ENCODE data around the gene EGR1.

Gene EGR1

DNA sequence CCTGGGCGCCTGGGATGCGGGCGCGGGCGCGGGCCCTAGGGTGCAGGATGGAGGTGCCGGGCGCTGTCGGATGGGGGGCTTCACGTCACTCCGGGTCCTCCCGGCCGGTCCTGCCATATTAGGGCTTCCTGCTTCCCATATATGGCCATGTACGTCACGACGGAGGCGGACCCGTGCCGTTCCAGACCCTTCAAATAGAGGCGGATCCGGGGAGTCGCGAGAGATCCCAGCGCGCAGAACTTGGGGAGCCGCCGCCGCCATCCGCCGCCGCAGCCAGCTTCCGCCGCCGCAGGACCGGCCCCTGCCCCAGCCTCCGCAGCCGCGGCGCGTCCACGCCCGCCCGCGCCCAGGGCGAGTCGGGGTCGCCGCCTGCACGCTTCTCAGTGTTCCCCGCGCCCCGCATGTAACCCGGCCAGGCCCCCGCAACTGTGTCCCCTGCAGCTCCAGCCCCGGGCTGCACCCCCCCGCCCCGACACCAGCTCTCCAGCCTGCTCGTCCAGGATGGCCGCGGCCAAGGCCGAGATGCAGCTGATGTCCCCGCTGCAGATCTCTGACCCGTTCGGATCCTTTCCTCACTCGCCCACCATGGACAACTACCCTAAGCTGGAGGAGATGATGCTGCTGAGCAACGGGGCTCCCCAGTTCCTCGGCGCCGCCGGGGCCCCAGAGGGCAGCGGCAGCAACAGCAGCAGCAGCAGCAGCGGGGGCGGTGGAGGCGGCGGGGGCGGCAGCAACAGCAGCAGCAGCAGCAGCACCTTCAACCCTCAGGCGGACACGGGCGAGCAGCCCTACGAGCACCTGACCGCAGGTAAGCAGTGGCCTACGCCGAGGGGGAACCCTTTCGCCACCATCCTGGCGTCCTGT lies at the start of gene EGR1:
EGR1 (plus strand) TSS at position 219 of the 864 bp plus-strand sequence; CDS start at position 502, 283 bp downstream.
- peak; percentile 96 for DNase-seq (ENCODE audit: low spot score)
- TF ChIP-seq, protein P1, sequence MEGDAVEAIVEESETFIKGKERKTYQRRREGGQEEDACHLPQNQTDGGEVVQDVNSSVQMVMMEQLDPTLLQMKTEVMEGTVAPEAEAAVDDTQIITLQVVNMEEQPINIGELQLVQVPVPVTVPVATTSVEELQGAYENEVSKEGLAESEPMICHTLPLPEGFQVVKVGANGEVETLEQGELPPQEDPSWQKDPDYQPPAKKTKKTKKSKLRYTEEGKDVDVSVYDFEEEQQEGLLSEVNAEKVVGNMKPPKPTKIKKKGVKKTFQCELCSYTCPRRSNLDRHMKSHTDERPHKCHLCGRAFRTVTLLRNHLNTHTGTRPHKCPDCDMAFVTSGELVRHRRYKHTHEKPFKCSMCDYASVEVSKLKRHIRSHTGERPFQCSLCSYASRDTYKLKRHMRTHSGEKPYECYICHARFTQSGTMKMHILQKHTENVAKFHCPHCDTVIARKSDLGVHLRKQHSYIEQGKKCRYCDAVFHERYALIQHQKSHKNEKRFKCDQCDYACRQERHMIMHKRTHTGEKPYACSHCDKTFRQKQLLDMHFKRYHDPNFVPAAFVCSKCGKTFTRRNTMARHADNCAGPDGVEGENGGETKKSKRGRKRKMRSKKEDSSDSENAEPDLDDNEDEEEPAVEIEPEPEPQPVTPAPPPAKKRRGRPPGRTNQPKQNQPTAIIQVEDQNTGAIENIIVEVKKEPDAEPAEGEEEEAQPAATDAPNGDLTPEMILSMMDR (IDR thresholded peaks at IDR 0.05; ENCODE audit: extremely low read depth, missing control alignments), result no peak

DNA sequence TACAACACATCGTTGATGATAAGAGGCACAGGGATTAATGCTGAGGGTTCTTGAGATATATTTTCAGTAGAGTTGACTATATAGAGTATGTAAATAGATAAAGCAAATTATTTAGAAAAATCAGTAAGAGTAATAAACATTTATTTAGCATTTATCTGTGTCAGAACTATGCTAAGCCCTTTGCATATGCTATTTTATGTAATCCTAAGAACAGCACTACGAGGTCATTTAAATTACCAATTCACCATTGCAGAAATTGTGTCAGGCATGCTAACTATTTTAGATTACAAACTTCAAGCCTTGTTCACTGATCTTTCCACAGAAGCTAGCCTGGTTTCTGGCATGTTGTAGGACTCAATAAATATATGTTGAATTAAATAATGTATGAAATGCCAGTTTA lies 46.8 kb upstream of the EGR1 start:
- no peak for DNase-seq (ENCODE audit: low spot score)
- TF ChIP-seq, protein P1 (IDR thresholded peaks at IDR 0.05; ENCODE audit: extremely low read depth, missing control alignments), result no peak

DNA sequence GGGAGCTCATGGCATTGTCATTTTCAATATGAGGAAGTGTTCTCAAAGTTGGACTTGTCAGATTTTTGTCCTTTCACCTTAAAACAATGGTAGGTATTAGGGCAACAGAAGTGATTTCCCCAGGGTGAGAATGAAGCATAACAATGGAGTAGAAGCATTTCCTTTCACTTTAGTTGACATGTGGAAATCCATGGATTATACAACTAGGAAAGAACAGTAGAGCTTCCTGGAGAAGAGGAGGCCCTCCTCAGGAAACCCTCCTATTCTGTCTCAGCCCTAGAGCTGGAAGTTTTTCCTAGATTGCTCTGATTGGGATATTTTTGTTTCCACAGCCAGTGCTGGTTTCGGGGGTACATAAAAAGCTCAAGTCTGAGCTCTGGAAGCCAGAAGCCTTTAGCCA lies 40.2 kb upstream of the EGR1 start:
- no peak for DNase-seq (ENCODE audit: low spot score)
- TF ChIP-seq, protein P1 (IDR thresholded peaks at IDR 0.05; ENCODE audit: extremely low read depth, missing control alignments), result no peak

DNA sequence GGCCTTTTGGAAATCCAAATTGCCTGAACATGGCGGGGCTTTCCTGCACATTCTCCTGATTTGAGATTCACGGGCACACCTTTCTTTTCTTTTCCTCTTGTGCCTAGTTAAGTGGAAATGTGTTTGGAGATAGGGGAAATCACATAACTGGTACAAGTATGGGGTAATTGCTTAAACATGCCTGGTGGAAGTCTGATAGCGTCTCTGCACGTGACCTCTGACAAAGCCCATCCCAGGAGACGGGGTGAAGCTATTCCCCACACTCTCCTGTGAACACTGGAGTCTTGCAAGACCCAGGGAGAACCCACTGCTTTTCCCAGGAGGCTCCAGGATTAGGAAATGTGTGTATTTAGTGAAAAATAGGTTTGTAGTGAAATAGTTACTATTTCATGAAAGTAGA lies 29.3 kb upstream of the EGR1 start:
- no peak for DNase-seq (ENCODE audit: low spot score)
- TF ChIP-seq, protein P1 (IDR thresholded peaks at IDR 0.05; ENCODE audit: extremely low read depth, missing control alignments), result no peak

DNA sequence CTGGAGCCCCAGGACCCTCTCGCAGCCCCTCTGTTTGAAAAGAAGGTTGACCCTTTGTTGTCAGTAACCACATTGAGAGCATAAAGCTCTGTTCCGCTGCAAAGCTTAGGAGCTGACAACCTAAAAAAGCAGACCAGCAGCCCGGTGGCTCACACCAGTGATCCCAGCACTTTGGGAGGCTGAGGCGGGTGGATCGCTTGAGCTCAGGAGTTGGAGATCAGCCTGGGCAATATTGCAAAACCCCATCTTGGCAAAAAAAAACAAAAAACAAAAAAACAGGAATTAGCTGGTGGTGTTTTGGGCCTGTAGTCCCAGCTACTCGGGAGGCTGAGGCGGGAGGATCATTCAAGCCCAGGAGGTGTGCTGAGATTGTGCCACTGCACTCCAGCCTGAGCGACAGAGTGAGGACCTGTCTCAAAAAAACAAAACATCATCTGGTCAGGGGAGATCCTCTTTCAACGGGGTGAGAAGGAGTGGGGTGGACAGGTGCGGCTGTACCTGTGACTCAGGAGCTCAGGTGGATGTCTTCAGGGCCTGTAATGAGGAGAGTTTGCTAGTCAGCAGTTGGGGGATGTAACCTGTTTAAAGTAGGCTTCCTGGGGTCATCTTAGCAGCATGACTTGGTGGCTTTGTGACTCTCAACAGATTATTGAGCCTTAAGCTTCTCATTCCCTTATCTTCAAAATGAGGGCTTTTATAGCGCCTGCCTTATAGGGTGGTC lies 27.1 kb upstream of the EGR1 start:
- TF ChIP-seq, protein P1 (IDR thresholded peaks at IDR 0.05; ENCODE audit: extremely low read depth, missing control alignments), result no peak
- DNase-seq (ENCODE audit: low spot score), result no peak

DNA sequence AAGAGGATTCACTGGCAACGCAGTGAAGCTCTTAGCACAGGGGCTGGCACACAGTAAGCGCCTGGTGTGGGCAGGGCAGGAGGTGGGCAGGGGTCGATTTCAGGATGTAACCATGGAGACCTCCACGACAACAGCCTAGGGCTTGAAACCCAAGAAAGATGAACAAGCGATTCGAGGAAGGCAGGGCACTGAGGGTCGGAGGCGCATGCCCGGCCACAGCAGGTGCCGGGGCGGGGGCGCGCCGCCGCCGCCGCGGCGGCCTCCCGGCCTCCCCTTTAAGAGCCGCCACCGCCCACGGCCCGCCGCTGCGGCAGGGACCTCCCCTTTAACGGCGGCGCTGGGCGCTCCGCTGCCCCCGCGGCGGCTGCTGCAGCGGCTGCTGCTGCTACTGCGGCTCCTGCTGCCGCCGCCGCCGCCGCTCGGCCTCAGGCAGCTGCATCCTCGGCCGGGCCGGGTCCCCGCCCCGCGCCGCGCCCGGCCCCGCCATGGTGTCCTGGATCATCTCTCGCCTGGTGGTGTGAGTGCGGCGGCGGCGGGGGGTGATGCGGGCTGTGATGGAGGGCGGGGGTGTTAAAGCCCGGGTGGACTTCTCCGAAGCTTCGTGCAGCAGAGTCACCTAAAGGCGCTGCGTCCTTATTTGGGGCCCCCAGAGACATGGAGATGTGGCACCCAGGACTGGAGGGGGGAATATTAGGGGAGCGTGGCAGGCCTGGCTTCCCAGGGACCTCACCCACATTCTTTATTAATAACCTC lies 26.4 kb upstream of the EGR1 start, which contains the start of gene REEP2:
REEP2 (plus strand) TSS at position 334 of the 753 bp plus-strand sequence; CDS start at position 486, 152 bp downstream.
- TF ChIP-seq, protein P1 (IDR thresholded peaks at IDR 0.05; ENCODE audit: extremely low read depth, missing control alignments), result no peak
- peak; percentile 94 for DNase-seq (ENCODE audit: low spot score)

Data from GM20000 (cell line).